GM12878 (cell line): ENCODE results near the gene SMIM31.

Experiments
- ATF7 ChIP-seq: fragments of 450-650 bp; IDR thresholded peaks from 2 replicates; pipeline ENCODE4 v1.6.1; 2016; ENCODE audit warnings: low read depth, mild to moderate bottlenecking
- BACH1 ChIP-seq: fragments of 450-650 bp; IDR thresholded peaks from 2 replicates; pipeline ENCODE4 v1.6.1; 2017; ENCODE audit warnings: mild to moderate bottlenecking, borderline replicate concordance
- EGR1 ChIP-seq, 2 experiments: IDR thresholded peaks; 1 replicate in 1 of 2; 2 replicates in 1 of 2; pipeline ENCODE4 v1.6.1; 2011 to 2012; ENCODE audit warnings: low read depth in 2 of 2, low read length in 2 of 2, borderline replicate concordance in 1 of 2, mild to moderate bottlenecking in 1 of 2, moderate library complexity in 1 of 2
- EP300 ChIP-seq, 2 experiments: fragments of 150-350 bp in 1 of 2; IDR thresholded peaks; 2 replicates each; pipeline ENCODE4 v1.6.1; 2011 to 2012; ENCODE audit warnings: low read depth in 2 of 2, low read length in 2 of 2, borderline replicate concordance in 1 of 2, improper control_type of control experiment in 1 of 2, inconsistent platforms in 1 of 2; ENCODE audit not compliant: control insufficient read depth in 1 of 2
- EZH2 ChIP-seq: IDR thresholded peaks from 2 replicates; pipeline ENCODE4 v1.6.1; 2012; ENCODE audit warnings: low read depth, mild to moderate bottlenecking, control low read depth, inconsistent platforms, low read length, borderline replicate concordance; ENCODE audit not compliant: control insufficient read depth
- POLR2A ChIP-seq: IDR thresholded peaks from 2 replicates; pipeline ENCODE4 v1.6.1; 2011; ENCODE audit warnings: low read depth, mild to moderate bottlenecking, low read length
- SMC3 ChIP-seq: IDR thresholded peaks from 2 replicates; pipeline ENCODE4 v1.6.1; 2011; ENCODE audit warnings: low read length, improper control_type of control experiment, borderline replicate concordance
- ZNF622 ChIP-seq: fragments of 450-650 bp; IDR thresholded peaks from 2 replicates; pipeline ENCODE4 v1.6.1; 2017; ENCODE audit warnings: mild to moderate bottlenecking, inconsistent platforms
- TF ChIP-seq, protein P1 (sequence below): fragments of 450-650 bp; formaldehyde crosslinking; IDR thresholded peaks from 2 replicates; pipeline ENCODE4 v1.5.0; 2022; ENCODE audit warnings: mild to moderate bottlenecking, missing genetic modification characterization
- TF ChIP-seq, protein P2 (sequence below), 3 experiments: IDR thresholded peaks in 2 of 3; conservative IDR thresholded peaks in 1 of 3; 2 replicates each; pipeline ENCODE4 v1.5.1; 2011; ENCODE audit warnings: low read depth in 3 of 3, low read length in 3 of 3, mild to moderate bottlenecking in 3 of 3, control low read depth in 2 of 3, moderate library complexity in 2 of 3, inconsistent platforms in 1 of 3, mixed read lengths in 1 of 3; ENCODE audit not compliant: control insufficient read depth in 2 of 3, insufficient read depth in 1 of 3; ENCODE audit errors: extremely low read depth in 1 of 3
- TF ChIP-seq, protein P3 (sequence below): fragments of 150-350 bp; IDR thresholded peaks from 2 replicates; pipeline ENCODE4 v1.6.1; 2016; ENCODE audit warnings: low read depth, low read length
- TF ChIP-seq, protein P4 (sequence below): fragments of 450-650 bp; IDR thresholded peaks from 2 replicates; pipeline ENCODE4 v1.6.1; 2018; ENCODE audit warnings: mild to moderate bottlenecking, low read depth, moderate library complexity; ENCODE audit not compliant: partially characterized antibody

DNA sequence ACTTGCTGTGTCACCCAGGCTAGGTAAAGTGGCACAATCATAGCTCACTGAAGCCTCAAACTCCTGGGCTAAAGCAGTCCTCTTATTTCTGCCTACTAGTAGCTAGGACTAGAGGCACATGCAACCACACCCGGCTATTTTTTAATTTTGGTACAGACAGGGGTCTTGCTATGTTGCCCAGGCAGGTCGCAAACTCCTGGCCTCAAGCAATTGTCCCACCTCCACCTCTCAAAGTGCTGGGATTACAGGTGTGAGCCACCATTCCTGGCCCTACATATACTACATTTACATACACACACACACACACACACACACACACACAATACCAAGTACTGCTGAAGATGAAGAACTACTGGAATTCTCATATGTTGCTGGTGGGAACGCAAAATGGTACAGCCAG, 26.9 kb downstream of the SMIM31 start:
- TF ChIP-seq, protein P1, sequence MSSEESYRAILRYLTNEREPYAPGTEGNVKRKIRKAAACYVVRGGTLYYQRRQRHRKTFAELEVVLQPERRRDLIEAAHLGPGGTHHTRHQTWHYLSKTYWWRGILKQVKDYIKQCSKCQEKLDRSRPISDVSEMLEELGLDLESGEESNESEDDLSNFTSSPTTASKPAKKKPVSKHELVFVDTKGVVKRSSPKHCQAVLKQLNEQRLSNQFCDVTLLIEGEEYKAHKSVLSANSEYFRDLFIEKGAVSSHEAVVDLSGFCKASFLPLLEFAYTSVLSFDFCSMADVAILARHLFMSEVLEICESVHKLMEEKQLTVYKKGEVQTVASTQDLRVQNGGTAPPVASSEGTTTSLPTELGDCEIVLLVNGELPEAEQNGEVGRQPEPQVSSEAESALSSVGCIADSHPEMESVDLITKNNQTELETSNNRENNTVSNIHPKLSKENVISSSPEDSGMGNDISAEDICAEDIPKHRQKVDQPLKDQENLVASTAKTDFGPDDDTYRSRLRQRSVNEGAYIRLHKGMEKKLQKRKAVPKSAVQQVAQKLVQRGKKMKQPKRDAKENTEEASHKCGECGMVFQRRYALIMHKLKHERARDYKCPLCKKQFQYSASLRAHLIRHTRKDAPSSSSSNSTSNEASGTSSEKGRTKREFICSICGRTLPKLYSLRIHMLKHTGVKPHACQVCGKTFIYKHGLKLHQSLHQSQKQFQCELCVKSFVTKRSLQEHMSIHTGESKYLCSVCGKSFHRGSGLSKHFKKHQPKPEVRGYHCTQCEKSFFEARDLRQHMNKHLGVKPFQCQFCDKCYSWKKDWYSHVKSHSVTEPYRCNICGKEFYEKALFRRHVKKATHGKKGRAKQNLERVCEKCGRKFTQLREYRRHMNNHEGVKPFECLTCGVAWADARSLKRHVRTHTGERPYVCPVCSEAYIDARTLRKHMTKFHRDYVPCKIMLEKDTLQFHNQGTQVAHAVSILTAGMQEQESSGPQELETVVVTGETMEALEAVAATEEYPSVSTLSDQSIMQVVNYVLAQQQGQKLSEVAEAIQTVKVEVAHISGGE (CRISPR knock-in tag): no peak
- TF ChIP-seq EZH2: no peak
- no peak for TF ChIP-seq BACH1
- no peak for TF ChIP-seq ZNF622
- TF ChIP-seq, protein P2, sequence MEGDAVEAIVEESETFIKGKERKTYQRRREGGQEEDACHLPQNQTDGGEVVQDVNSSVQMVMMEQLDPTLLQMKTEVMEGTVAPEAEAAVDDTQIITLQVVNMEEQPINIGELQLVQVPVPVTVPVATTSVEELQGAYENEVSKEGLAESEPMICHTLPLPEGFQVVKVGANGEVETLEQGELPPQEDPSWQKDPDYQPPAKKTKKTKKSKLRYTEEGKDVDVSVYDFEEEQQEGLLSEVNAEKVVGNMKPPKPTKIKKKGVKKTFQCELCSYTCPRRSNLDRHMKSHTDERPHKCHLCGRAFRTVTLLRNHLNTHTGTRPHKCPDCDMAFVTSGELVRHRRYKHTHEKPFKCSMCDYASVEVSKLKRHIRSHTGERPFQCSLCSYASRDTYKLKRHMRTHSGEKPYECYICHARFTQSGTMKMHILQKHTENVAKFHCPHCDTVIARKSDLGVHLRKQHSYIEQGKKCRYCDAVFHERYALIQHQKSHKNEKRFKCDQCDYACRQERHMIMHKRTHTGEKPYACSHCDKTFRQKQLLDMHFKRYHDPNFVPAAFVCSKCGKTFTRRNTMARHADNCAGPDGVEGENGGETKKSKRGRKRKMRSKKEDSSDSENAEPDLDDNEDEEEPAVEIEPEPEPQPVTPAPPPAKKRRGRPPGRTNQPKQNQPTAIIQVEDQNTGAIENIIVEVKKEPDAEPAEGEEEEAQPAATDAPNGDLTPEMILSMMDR (IDR thresholded peaks at IDR 0.05 in 2 of 3, conservative IDR thresholded peaks at IDR 0.05 in 1 of 3; ENCODE audit: control insufficient read depth in 2 of 3, extremely low read depth in 1 of 3, insufficient read depth in 1 of 3, low read depth in 3 of 3, low read length in 3 of 3): no peak
- no peak for TF ChIP-seq POLR2A
- TF ChIP-seq EGR1 (IDR thresholded peaks at IDR 0.05; ENCODE audit: borderline replicate concordance in 1 of 2, low read depth in 2 of 2, low read length in 2 of 2): no peak
- TF ChIP-seq, protein P3, sequence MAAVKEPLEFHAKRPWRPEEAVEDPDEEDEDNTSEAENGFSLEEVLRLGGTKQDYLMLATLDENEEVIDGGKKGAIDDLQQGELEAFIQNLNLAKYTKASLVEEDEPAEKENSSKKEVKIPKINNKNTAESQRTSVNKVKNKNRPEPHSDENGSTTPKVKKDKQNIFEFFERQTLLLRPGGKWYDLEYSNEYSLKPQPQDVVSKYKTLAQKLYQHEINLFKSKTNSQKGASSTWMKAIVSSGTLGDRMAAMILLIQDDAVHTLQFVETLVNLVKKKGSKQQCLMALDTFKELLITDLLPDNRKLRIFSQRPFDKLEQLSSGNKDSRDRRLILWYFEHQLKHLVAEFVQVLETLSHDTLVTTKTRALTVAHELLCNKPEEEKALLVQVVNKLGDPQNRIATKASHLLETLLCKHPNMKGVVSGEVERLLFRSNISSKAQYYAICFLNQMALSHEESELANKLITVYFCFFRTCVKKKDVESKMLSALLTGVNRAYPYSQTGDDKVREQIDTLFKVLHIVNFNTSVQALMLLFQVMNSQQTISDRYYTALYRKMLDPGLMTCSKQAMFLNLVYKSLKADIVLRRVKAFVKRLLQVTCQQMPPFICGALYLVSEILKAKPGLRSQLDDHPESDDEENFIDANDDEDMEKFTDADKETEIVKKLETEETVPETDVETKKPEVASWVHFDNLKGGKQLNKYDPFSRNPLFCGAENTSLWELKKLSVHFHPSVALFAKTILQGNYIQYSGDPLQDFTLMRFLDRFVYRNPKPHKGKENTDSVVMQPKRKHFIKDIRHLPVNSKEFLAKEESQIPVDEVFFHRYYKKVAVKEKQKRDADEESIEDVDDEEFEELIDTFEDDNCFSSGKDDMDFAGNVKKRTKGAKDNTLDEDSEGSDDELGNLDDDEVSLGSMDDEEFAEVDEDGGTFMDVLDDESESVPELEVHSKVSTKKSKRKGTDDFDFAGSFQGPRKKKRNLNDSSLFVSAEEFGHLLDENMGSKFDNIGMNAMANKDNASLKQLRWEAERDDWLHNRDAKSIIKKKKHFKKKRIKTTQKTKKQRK: no peak
- no peak for TF ChIP-seq SMC3
- TF ChIP-seq EP300 (IDR thresholded peaks at IDR 0.05; ENCODE audit: borderline replicate concordance in 1 of 2, control insufficient read depth in 1 of 2, low read depth in 2 of 2, low read length in 2 of 2): no peak
- TF ChIP-seq ATF7: no peak
- TF ChIP-seq, protein P4, sequence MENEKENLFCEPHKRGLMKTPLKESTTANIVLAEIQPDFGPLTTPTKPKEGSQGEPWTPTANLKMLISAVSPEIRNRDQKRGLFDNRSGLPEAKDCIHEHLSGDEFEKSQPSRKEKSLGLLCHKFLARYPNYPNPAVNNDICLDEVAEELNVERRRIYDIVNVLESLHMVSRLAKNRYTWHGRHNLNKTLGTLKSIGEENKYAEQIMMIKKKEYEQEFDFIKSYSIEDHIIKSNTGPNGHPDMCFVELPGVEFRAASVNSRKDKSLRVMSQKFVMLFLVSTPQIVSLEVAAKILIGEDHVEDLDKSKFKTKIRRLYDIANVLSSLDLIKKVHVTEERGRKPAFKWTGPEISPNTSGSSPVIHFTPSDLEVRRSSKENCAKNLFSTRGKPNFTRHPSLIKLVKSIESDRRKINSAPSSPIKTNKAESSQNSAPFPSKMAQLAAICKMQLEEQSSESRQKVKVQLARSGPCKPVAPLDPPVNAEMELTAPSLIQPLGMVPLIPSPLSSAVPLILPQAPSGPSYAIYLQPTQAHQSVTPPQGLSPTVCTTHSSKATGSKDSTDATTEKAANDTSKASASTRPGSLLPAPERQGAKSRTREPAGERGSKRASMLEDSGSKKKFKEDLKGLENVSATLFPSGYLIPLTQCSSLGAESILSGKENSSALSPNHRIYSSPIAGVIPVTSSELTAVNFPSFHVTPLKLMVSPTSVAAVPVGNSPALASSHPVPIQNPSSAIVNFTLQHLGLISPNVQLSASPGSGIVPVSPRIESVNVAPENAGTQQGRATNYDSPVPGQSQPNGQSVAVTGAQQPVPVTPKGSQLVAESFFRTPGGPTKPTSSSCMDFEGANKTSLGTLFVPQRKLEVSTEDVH: no peak
